K562 (cell line): Measurements from ENCODE around the gene BIN1. TPM values are rescaled to one million over a fixed set of nuclear protein-coding genes. Genes with fewer than 3 reads are reported as not detected.

Source experiments
- ATAC-seq: fragments of 200-7000 bp; cut with Tn5 transposase; 3 replicates; pipeline ENCODE4 v1.9.1; 2020; ENCODE audit warnings: moderate library complexity
- BruUV-seq: library from RNA; stranded (reverse); fragments of 400-500 nt; replicated peaks from 2 replicates; lab custom pipeline; 2021; lab: Mats Ljungman, UMichigan
- CTCF ChIA-PET: fragments of 300-600 bp; formaldehyde crosslinking; extraction: SDS; loops from one replicate; lab custom pipeline; 2021; ENCODE audit warnings: low intra/inter-chr PET ratio; lab: Yijun Ruan, JAX
- POLR2A ChIA-PET: fragments of 300-600, 350-650 bp; sonication (Branson Sonifier 250); formaldehyde crosslinking; extraction: SDS; loops from one replicate; lab custom pipeline; 2021; ENCODE audit warnings: antibody characterized with exemption, inconsistent platforms; lab: Yijun Ruan, JAX
- DNase-seq, 4 experiments: peaks; one replicate each; pipeline versions ENCODE4 v3.0.0 to v3.0.0-alpha.2; 2011 to 2018; ENCODE audit warnings: low spot score in 3 of 4, mixed read lengths in 3 of 4; ENCODE audit errors: extremely low read depth in 1 of 4
- FAIRE-seq: peaks from 2 replicates; lab custom pipeline; 2011; peaks lifted over from hg19 to GRCh38; lab: Jason Lieb, UNC
- H2AFZ ChIP-seq: 2 replicates; pipeline ENCODE4 v1.6.0; 2011; ENCODE audit warnings: low read depth, low read length, control low read depth, inconsistent platforms
- H3K27ac ChIP-seq: fragments of 200-600 bp; 3 replicates; pipeline ENCODE4 v1.8.0; 2011; ENCODE audit warnings: low read depth, mild to moderate bottlenecking, control low read depth, inconsistent platforms, low read length, moderate library complexity, mixed read lengths; ENCODE audit errors: extremely low read depth
- H3K27me3 ChIP-seq, 2 experiments: fragments of 300-600 bp in 1 of 2; 2 replicates in 1 of 2; 3 replicates in 1 of 2; pipeline versions ENCODE4 v1.6.0 to v1.8.0; 2011; ENCODE audit warnings: inconsistent platforms in 2 of 2, low read length in 2 of 2, mild to moderate bottlenecking in 1 of 2, mixed read lengths in 1 of 2, moderate library complexity in 1 of 2; ENCODE audit not compliant: control insufficient read depth in 2 of 2, insufficient read depth in 2 of 2
- H3K36me3 ChIP-seq: fragments of 300-600 bp; 3 replicates; pipeline ENCODE4 v1.8.0; 2011; ENCODE audit warnings: mild to moderate bottlenecking, low read length, inconsistent platforms; ENCODE audit not compliant: control insufficient read depth, insufficient read depth
- H3K4me1 ChIP-seq, 2 experiments: fragments of 200-600 bp in 1 of 2; replicated peaks in 1 of 2; 2 replicates in 1 of 2; 3 replicates in 1 of 2; pipeline versions ENCODE4 v1.5.1 to v1.8.0; 2011; ENCODE audit warnings: inconsistent platforms in 2 of 2, low read length in 2 of 2, mild to moderate bottlenecking in 1 of 2, mixed read lengths in 1 of 2, moderate library complexity in 1 of 2; ENCODE audit not compliant: control insufficient read depth in 2 of 2, insufficient read depth in 2 of 2
- H3K4me2 ChIP-seq: 2 replicates; pipeline ENCODE4 v1.6.1; 2011; ENCODE audit warnings: low read length, control low read depth, inconsistent platforms, mixed read lengths; ENCODE audit not compliant: insufficient read depth
- H3K4me3 ChIP-seq: fragments of 200-600 bp; sonication (generic), shearing (Covaris generic); 2 replicates; pipeline ENCODE4 v1.5.1; 2016; ENCODE audit warnings: control low read depth, inconsistent platforms
- H3K79me2 ChIP-seq: fragments of 200-600 bp; 3 replicates; pipeline ENCODE4 v1.8.0; 2011; ENCODE audit warnings: low read length, inconsistent platforms; ENCODE audit not compliant: control insufficient read depth, insufficient read depth
- H3K9ac ChIP-seq, 2 experiments: 2 replicates each; pipeline versions ENCODE4 v1.6.0 to v1.6.1; 2011; ENCODE audit warnings: low read depth in 2 of 2, low read length in 2 of 2, control low read depth in 1 of 2, inconsistent platforms in 1 of 2, mild to moderate bottlenecking in 1 of 2, mixed read lengths in 1 of 2; ENCODE audit not compliant: insufficient read depth in 1 of 2
- H3K9me1 ChIP-seq: one replicate; pipeline ENCODE4 v1.6.0; 2011; ENCODE audit warnings: inconsistent platforms, mild to moderate bottlenecking, low read length, moderate library complexity; ENCODE audit not compliant: control insufficient read depth, insufficient read depth
- H3K9me3 ChIP-seq: replicated peaks from 2 replicates; pipeline ENCODE4 v1.5.1; 2011; ENCODE audit warnings: low read depth, low read length, inconsistent platforms; ENCODE audit not compliant: control insufficient read depth, insufficient read depth
- H4K20me1 ChIP-seq: replicated peaks from 2 replicates; pipeline ENCODE4 v1.6.1; 2011; ENCODE audit warnings: low read length, inconsistent platforms, mixed read lengths; ENCODE audit not compliant: control insufficient read depth, insufficient read depth
- CAMTA2 ChIP-seq: fragments of 250-450 bp; sonication (Bioruptor Pico); conservative IDR thresholded peaks from 2 replicates; pipeline ENCODE4 v1.5.1; 2022
- HMGN3 ChIP-seq: IDR thresholded peaks from 2 replicates; pipeline ENCODE4 v1.6.1; 2011; ENCODE audit warnings: borderline replicate concordance, low read depth, mild to moderate bottlenecking, mixed read lengths, low read length; ENCODE audit not compliant: insufficient read length; ENCODE audit errors: extremely low read depth
- HNRNPL ChIP-seq: fragments of 200-400 bp; formaldehyde crosslinking; IDR thresholded peaks from 2 replicates; pipeline ENCODE4 v1.6.1; 2017; ENCODE audit warnings: low read depth, mild to moderate bottlenecking, low read length
- JUND ChIP-seq, 2 experiments: IDR thresholded peaks; 2 replicates in 1 of 2; 3 replicates in 1 of 2; pipeline ENCODE4 v1.6.1; 2011; ENCODE audit warnings: borderline replicate concordance in 2 of 2, low read depth in 2 of 2, low read length in 2 of 2, improper control_type of control experiment in 1 of 2, missing biosample characterization in 1 of 2, missing genetic modification characterization in 1 of 2, missing genetic modification reagents in 1 of 2
- MBD2 ChIP-seq: sonication (generic); IDR thresholded peaks from 2 replicates; pipeline ENCODE4 v1.6.1; 2016; ENCODE audit warnings: low read depth, borderline replicate concordance
- POLR2G ChIP-seq: fragments of 200-400 bp; formaldehyde crosslinking; IDR thresholded peaks from 2 replicates; pipeline ENCODE4 v1.6.1; 2017; ENCODE audit warnings: low read depth, mild to moderate bottlenecking, antibody characterized with exemption, low read length, moderate library complexity
- RBM22 ChIP-seq: fragments of 200-400 bp; formaldehyde crosslinking; IDR thresholded peaks from 2 replicates; pipeline ENCODE4 v1.6.1; 2018; ENCODE audit warnings: low read length, low read depth; ENCODE audit not compliant: poor library complexity, severe bottlenecking
- STAT5B ChIP-seq: fragments of 250-450 bp; sonication (Bioruptor Pico); IDR thresholded peaks from 2 replicates; pipeline ENCODE4 v1.8.0; 2021; ENCODE audit warnings: mild to moderate bottlenecking, inconsistent platforms
- ZNF146 ChIP-seq: IDR thresholded peaks from one replicate; pipeline ENCODE4 v1.6.1; 2018; ENCODE audit warnings: missing compliant biosample characterization; ENCODE audit not compliant: unreplicated experiment
- WGBS: fragments of 100-300 bp; shearing (Covaris generic); methylation state at CpG from one replicate; pipeline ENCODE4 v1.1.6; 2016; ENCODE audit warnings: low coverage, mixed read lengths; ENCODE audit not compliant: insufficient coverage; ENCODE audit errors: missing lambda C conversion rate; 5-methylcytosine and 5-hydroxymethylcytosine counted together
- in situ Hi-C: fragments of 300-500 bp; cut with MboI; formaldehyde crosslinking; loops from 4 replicates; pipeline ENCODE4 v1.15.0; 2018; ENCODE audit warnings: inconsistent platforms, mixed read lengths
- intact Hi-C: fragments of 100-400 bp; cut with micrococcal nuclease; formaldehyde crosslinking; loops from 2 replicates; pipeline ENCODE4 v1.14.2; 2022
- polyA plus RNA-seq, 8 experiments: library from polyadenylated mRNA; depleted of rRNA in 4 of 8; stranded (reverse) in 5 of 8; unstranded in 3 of 8; fragments of >200 nt; fragmentation: Nextera tagmentation in 2 of 8; fragmentation: Illumina TruSeq in 1 of 8; extraction: Ambion mirVana in 2 of 8; extraction: Trizol in 1 of 8; gene quantifications; 2 replicates each; pipeline versions ENCODE4 v1.2.1 to v1.2.3, GENCODE V29; 2011 to 2014; ENCODE audit warnings: inconsistent platforms in 1 of 8, missing spikeins in 1 of 8
- total RNA-seq, 7 experiments: library from RNA; depleted of rRNA in 6 of 7; stranded (reverse); fragments of >200 nt in 6 of 7; fragmentation: Illumina TruSeq in 2 of 7; extraction: Trizol in 2 of 7; gene quantifications; 2 replicates each; pipeline versions ENCODE4 v1.2.1 to v1.2.3, GENCODE V29; 2011 to 2021; ENCODE audit warnings: low replicate concordance in 1 of 7
- TF ChIP-seq, protein P1 (sequence below): IDR thresholded peaks from 3 replicates; pipeline ENCODE4 v1.6.1; 2011; ENCODE audit warnings: borderline replicate concordance, mild to moderate bottlenecking; ENCODE audit not compliant: insufficient read length, insufficient read depth
- TF ChIP-seq, protein P2 (sequence below): fragments of 450-650 bp; formaldehyde crosslinking; IDR thresholded peaks from 2 replicates; pipeline ENCODE4 v1.4.0; 2022; ENCODE audit warnings: missing genetic modification characterization
- TF ChIP-seq, protein P3 (sequence below), 2 experiments: fragments of 450-650 bp; conservative IDR thresholded peaks; 2 replicates each; pipeline ENCODE4 v1.6.1; 2017; ENCODE audit warnings: mild to moderate bottlenecking in 2 of 2, moderate library complexity in 2 of 2
- TF ChIP-seq, protein P4 (sequence below): sonication (generic); formaldehyde crosslinking; IDR thresholded peaks from 2 replicates; pipeline ENCODE4 v1.8.0; 2022; ENCODE audit warnings: missing genetic modification reagents, mild to moderate bottlenecking, borderline replicate concordance
- TF ChIP-seq, protein P5 (sequence below), 2 experiments: fragments of 200-800 bp in 1 of 2; sonication (Bioruptor generic) in 1 of 2; sonication (generic) in 1 of 2; formaldehyde crosslinking in 1 of 2; IDR thresholded peaks in 1 of 2; conservative IDR thresholded peaks in 1 of 2; 2 replicates each; pipeline versions ENCODE4 v1.5.0 to v1.6.1; 2016 to 2020; ENCODE audit warnings: missing compliant biosample characterization in 1 of 2, missing genetic modification characterization in 1 of 2, missing genetic modification reagents in 1 of 2

BIN1 gene
- total and polyA plus RNA-seq, 9 of the 15 experiments (the other 6 are each of a cell fraction or from before 2014, with no cell fraction given) = 0.04 to 2.8 (median 0.79) TPM; not detected in 1

GRCh38 chr2:127032621-127033020 is 74.3 kb downstream of the BIN1 start:
- no peak overlapping the region for H3K27ac ChIP-seq
- POLR2A ChIA-PET = interaction anchor here (1.0 kb wide), 1 partner anchor 35 kb away, joined by 4 read pairs; no protein-coding TSS in a partner anchor
- H3K4me1 ChIP-seq = no peaks in the 10 kb centered on the region
- H3K9me3 ChIP-seq = no peaks in the 10 kb centered on the region
- H3K36me3 ChIP-seq = no peaks in the 10 kb centered on the region
- H2AFZ ChIP-seq = no peak overlapping the region
- in situ Hi-C loops (no loop called here), intact Hi-C loops (loop anchor here (5.0 kb wide), 1 partner anchor 50 kb away; no protein-coding TSS in a partner anchor)
- H3K9ac ChIP-seq = no peak overlapping the region
- no peak overlapping the region for H3K4me2 ChIP-seq
- CTCF ChIA-PET = no interaction called here
- WGBS = 0% methylated on average over 3 of the region's 3 CpGs
- no peaks in the 10 kb centered on the region for H3K79me2 ChIP-seq
- no peak for DNase-seq
- no peak for ATAC-seq
- no peaks in the 10 kb centered on the region for H4K20me1 ChIP-seq
- no peaks in the 10 kb centered on the region for H3K9me1 ChIP-seq
- H3K27me3 ChIP-seq = peaks cover 18 to 28% of the 10 kb centered on the region in 2 experiments; a peak in 4 of 5 replicates
- no TSS peak for BruUV-seq
- H3K4me3 ChIP-seq = no peak overlapping the region
- no peak for FAIRE-seq
- TF ChIP-seq, protein P1, sequence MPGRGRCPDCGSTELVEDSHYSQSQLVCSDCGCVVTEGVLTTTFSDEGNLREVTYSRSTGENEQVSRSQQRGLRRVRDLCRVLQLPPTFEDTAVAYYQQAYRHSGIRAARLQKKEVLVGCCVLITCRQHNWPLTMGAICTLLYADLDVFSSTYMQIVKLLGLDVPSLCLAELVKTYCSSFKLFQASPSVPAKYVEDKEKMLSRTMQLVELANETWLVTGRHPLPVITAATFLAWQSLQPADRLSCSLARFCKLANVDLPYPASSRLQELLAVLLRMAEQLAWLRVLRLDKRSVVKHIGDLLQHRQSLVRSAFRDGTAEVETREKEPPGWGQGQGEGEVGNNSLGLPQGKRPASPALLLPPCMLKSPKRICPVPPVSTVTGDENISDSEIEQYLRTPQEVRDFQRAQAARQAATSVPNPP = no peak
- no peak for TF ChIP-seq ZNF146 (CRISPR knock-in tag)
- TF ChIP-seq JUND (IDR thresholded peaks at IDR 0.05; ENCODE audit: borderline replicate concordance, low read depth, low read length) = no peak
- no peak for TF ChIP-seq JUND (tag; IDR thresholded peaks at IDR 0.05; ENCODE audit: borderline replicate concordance, low read depth, low read length)
- no peak for TF ChIP-seq HNRNPL
- TF ChIP-seq, protein P2, sequence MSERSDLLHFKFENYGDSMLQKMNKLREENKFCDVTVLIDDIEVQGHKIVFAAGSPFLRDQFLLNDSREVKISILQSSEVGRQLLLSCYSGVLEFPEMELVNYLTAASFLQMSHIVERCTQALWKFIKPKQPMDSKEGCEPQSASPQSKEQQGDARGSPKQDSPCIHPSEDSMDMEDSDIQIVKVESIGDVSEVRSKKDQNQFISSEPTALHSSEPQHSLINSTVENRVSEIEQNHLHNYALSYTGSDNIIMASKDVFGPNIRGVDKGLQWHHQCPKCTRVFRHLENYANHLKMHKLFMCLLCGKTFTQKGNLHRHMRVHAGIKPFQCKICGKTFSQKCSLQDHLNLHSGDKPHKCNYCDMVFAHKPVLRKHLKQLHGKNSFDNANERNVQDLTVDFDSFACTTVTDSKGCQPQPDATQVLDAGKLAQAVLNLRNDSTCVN (CRISPR knock-in tag) = no peak
- TF ChIP-seq, protein P3, sequence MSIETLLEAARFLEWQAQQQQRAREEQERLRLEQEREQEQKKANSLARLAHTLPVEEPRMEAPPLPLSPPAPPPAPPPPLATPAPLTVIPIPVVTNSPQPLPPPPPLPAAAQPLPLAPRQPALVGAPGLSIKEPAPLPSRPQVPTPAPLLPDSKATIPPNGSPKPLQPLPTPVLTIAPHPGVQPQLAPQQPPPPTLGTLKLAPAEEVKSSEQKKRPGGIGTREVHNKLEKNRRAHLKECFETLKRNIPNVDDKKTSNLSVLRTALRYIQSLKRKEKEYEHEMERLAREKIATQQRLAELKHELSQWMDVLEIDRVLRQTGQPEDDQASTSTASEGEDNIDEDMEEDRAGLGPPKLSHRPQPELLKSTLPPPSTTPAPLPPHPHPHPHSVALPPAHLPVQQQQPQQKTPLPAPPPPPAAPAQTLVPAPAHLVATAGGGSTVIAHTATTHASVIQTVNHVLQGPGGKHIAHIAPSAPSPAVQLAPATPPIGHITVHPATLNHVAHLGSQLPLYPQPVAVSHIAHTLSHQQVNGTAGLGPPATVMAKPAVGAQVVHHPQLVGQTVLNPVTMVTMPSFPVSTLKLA (conservative IDR thresholded peaks at IDR 0.05) = no peak
- no peak for TF ChIP-seq STAT5B (CRISPR knock-in tag)
- TF ChIP-seq HMGN3 = no peak
- TF ChIP-seq, protein P4, sequence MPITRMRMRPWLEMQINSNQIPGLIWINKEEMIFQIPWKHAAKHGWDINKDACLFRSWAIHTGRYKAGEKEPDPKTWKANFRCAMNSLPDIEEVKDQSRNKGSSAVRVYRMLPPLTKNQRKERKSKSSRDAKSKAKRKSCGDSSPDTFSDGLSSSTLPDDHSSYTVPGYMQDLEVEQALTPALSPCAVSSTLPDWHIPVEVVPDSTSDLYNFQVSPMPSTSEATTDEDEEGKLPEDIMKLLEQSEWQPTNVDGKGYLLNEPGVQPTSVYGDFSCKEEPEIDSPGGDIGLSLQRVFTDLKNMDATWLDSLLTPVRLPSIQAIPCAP (CRISPR knock-in tag) = no peak
- TF ChIP-seq RBM22 = no peak
- TF ChIP-seq CAMTA2 = no peak
- no peak for TF ChIP-seq POLR2G
- no peak for TF ChIP-seq MBD2
- TF ChIP-seq, protein P5, sequence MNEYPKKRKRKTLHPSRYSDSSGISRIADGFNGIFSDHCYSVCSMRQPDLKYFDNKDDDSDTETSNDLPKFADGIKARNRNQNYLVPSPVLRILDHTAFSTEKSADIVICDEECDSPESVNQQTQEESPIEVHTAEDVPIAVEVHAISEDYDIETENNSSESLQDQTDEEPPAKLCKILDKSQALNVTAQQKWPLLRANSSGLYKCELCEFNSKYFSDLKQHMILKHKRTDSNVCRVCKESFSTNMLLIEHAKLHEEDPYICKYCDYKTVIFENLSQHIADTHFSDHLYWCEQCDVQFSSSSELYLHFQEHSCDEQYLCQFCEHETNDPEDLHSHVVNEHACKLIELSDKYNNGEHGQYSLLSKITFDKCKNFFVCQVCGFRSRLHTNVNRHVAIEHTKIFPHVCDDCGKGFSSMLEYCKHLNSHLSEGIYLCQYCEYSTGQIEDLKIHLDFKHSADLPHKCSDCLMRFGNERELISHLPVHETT (CRISPR knock-in tag; conservative IDR thresholded peaks at IDR 0.05 in 1 of 2, IDR thresholded peaks at IDR 0.05 in 1 of 2) = no peak
